Measurements from ENCODE around the gene TUFM.
"Not testable (repeated sequence)": the region's sequence is repeated elsewhere in the genome, so short reads cannot be mapped to it uniquely, and the experiment has no call there.

Gene TUFM

DNA sequence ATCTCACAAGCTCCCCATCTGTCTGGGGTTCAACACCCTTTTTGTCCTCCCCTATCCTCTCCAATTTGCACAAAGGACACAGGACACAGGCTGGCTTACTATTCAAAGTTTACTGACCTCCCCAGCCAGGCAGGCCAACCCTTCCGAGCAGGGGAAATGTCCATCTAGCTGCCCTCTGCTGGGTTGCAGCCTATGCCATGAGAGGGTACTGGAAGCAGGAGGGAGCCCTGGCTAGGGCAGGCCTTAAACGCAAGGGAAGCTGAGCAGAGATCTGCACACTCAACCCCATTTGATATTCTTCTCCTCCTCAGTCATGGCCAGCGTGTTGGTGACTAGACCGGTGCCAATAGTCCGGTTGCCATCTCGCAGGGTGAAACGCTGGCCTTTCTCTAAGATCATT, 3.5 kb downstream of the TUFM start:
- in situ Hi-C loops (cut with MboI; ENCODE audit: low sequenced_read_pairs), result no loop called here

DNA sequence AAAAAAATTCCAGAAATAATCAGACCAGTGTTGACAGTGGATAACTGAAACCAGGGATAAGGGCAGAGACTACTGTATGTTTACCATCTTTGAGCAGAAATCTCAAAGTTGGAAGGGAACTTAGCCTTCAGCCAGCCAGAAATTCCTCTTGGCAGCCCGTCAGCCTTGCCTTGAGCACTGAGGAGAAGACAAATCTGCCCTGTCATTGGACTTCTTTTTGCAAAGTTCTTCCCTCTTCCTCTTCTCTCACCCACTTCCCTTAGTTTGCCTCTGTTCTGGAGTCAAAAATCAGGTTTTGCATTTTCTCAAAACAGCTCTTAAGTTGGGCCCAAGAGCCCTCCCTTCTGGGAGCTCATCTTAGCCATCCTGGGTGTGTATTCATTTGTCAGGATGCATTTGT, 6.2 kb downstream of the TUFM start:
- in situ Hi-C loops (cut with MboI; ENCODE audit: low sequenced_read_pairs), result no loop called here

DNA sequence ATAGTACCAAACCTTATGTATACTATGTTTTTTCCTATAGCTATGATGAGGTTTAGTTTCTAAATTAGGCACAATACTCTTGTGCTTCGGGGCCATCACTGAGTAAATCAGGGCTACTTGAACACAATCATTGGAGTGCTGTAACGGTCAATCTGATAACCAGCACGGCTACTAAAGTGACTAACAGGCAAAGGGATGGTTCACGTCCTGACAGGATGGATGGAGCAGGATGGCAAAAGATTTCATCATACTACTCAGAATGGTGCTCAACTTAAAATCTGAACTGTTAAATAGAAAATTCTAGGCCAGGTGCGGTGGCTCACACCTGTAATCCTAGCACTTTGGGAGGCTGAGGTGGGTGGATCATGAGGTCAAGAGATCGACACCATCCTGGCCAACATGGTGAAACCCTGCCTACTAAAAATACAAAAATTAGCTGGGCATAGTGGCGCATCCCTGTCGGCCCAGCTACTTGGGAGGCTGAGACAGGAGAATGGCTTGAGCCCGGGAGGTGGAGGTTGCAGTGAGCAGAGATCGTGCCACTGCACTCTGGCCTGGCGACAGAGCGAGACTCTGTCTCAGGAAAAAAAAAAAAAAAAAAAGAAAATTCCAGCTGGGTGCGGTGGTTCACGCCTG, 7.0 kb downstream of the TUFM start:
- in situ Hi-C loops (cut with MboI; ENCODE audit: low sequenced_read_pairs), result no loop called here

DNA sequence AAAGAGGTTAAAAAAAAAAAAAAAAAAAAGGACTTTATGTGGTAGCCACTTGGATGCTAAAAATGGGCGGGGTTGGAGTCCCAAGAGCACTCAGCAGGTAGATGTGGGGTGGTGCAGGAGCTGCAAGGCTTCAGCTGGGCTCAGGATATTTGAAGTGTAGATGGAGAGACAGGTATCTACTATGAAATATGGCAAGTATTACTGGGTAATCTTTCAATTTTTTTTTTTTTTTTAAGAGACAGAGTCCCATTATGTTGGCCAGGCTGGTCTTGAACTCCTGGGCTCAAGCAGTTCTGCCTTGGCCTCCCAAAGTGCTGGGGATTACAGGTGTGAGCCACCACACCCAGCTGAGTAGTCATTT, 7.6 kb downstream of the TUFM start:
- in situ Hi-C loops (cut with MboI; ENCODE audit: low sequenced_read_pairs), result no loop called here

DNA sequence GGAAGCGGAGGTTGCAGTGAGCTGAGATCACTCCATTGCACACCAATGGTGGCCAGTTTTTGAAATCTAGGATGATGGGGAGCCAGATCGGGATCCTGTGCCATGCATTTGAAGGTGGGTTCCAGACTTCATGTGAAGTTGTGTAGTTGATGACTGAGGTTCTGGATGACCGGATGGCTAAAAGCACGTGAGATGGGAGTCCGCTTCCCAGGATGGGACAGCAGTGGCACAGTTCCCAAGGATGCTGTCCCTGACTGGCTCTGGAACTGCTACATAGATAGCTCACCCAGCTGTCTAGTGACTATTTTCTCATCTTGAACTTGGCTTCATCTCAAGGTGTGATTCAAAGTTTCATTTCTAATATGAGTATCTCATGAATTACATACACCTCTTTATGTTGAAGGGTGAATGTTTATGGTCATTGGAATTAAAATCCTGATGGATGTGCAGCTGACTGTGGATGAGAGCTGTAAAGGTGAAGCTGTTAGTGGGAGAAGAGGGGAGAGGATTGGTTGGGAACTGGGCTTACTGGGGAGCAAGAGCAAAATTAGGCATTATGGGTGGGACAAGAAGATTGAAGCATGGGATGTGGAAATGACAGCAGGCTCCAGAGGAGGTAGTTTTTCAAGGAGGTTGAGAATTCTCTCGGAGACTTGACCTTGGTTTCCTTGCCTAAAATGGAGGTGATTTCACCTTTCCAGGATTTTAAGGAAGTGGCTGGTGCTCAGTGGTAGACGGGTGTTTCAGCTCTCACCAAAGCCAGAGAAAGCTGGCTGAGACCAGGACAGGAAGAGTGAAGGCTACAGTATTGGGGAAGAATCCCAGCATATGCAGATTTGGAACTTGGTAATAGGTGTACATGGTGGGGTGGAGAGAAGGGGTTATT, 8.2 kb downstream of the TUFM start:
- in situ Hi-C loops (cut with MboI; ENCODE audit: low sequenced_read_pairs), result no loop called here

DNA sequence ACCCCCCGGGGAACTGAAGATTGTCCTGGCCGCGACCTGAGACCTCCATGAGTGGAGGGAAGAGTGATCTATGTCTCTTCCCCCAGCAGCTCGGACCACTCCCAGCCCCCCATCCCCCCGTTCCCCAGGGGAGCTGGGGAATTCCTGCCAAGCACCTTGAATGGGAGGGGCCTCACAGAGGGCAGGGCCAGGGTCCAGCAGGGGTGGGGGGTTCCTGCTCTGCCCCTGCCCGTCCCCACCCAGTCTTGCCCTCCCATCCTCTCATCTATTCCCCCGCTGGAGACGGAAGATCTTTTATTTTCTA, 9.4 kb downstream of the TUFM start:
- in situ Hi-C loops (cut with MboI; ENCODE audit: low sequenced_read_pairs), result no loop called here

DNA sequence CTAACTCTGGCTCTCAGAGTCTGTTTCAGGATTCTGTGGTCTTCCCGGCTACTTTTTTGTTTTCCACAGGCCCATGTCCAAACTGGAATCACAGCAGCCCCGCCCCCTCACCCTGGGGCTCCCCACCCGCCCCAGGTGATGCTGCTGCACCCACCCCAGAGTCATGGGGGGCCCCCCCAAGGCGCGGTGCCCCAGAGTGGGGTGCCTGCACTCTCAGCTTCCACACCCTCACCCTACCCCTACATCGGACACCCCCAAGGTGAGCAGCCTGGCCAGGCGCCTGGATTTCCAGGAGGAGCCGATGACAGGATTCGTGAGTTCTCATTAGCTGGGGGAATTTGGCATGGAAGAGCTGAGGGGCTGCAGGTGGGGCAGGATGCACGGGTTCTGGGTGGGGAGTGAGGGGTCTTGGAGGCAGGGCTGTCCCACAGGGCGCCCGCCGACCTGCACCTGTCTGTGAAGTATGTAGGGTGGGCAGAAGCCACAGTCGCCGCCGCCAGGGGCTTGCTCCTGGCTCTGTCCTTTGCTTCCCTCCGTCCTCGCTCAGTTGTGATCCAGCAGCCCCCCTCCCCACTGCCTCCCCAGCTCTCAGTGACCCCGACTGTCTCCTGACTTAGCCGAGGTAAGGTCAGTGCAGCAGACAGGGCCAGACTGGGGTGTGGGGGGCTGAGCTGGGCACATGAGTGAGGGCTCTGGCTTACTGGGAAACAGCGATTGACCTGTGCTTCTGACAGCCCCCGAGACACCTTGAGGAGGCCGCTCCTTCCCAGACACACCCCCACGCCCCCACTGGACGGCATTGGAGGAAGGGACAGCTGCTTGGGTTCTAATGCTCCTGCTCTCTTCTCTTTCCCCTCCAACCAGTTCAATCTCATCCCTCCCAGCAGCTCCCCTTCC, 10.0 kb downstream of the TUFM start:
- in situ Hi-C loops (cut with MboI; ENCODE audit: low sequenced_read_pairs), result no loop called here

DNA sequence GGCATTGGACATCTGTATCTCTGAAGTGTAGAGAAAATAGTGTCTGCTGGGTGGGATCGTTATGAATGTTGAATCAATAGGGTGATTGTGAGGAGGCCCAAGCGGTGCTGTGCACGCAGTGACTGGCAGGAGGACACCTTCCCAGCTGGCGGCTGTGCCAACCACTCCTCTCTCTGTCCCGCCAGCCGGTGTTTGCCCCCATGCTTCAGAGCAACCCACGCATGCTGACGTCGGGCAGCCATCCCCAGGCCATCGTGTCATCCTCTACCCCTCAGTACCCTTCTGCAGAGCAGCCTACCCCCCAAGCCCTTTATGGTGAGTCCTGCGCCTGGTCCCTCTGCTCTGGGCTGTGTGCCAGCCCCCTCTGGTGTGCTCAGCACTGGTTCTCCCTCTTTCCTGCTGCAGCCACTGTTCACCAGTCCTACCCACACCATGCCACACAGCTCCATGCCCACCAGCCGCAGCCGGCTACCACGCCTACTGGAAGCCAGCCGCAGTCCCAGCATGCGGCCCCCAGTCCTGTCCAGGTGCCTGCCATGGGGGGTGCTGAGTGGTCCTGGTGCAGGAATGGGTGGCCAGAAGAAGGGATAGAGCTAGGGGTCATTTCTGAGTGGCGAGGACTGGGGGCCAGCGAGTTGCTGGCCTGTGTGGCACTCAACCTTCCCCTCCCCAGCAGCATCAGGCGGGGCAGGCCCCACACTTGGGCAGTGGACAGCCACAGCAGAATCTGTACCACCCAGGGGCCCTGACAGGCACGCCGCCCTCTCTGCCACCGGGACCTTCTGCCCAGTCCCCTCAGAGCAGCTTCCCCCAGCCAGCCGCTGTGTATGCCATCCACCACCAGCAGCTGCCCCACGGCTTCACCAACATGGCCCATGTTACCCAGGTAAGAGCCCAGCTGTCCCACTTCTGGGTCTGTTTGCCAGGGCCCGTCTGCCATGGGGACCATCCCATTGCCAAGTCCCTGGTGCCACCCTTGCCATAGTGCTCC, 11.0 kb downstream of the TUFM start:
- in situ Hi-C loops (cut with MboI; ENCODE audit: low sequenced_read_pairs), result no loop called here

DNA sequence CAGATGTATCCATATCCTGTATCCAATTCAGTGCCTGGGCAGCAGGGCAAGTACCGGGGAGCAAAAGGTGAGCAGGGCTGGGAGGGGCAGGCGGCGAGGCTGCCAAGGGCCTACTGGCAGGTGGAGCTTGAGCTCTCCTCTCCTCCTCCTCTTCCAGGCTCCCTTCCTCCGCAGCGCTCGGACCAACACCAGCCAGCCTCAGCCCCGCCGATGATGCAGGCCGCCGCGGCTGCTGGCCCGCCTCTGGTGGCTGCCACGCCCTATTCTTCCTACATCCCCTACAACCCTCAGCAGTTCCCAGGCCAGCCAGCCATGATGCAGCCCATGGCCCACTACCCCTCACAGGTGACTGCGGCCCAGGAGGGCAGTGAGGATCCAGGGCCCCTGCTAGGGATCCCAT, 11.8 kb downstream of the TUFM start:
- in situ Hi-C loops (cut with MboI; ENCODE audit: low sequenced_read_pairs), result no loop called here

DNA sequence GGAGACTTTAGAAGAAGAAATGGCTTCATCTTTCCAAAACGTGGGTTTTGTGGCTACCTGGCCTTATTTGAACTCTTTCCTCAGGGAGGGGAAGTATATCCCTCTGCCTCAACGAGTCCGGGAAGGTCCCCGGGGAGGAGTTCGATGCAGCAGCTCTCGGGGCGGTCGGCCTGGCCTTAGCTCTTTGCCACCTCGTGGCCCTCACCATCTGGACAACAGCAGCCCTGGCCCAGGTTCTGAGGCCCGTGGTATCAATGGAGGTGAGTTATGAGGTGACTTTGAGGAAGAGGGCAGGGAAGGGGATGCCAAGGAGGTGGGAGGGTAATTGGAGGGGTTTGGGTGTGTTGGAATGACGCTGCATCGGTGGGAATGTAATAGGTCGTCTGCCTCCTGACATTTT, 15.6 kb downstream of the TUFM start:
- in situ Hi-C loops (cut with MboI; ENCODE audit: low sequenced_read_pairs), result no loop called here

DNA sequence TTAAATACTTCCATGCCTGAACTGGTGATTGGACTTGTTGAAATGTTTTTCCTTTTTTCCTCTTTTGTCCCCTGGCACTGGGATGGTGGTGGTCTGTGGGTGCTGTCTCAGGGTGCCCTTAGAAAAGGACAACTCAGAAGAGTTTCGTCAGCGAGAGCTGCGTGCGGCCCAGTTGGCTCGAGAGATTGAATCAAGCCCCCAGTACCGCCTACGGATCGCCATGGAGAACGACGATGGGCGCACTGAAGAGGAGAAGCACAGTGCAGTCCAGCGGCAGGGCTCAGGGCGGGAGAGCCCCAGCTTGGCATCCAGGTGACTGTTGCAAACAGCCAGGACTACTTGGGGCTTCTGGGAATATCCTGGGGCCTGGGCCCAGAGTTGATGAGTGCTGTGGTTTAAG, 16.4 kb downstream of the TUFM start:
- in situ Hi-C loops (cut with MboI; ENCODE audit: low sequenced_read_pairs), result no loop called here

DNA sequence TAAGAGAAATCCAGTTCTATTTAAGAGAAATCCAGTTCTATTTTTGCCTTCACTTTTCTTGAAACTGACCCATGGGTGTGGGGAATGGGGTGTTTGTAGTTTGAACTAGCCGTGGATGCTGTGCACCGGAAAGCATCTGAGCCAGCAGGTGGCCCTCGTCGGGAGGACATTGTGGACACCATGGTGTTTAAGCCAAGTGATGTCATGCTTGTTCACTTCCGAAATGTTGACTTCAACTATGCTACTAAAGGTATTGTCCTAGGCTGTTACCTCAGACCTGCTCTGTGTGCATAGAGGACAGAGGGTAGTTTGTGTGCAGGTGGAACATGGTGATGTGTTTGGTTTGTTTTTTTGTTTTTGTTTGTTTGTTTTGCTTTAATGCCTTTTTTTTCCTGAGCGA, 20.0 kb downstream of the TUFM start:
- in situ Hi-C loops (cut with MboI; ENCODE audit: low sequenced_read_pairs), result no loop called here

DNA sequence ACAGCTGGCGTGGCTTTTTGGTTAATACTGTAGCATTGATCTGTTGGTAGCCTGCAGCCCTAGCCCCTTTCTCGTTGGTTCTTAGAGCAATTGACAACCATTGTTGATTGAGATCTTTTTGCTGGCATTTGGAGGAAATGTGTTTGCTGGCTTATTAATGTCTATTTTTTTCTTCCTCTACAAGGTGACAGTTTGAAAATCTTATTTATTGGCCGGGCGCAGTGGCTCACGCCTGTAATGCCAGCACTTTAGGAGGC, 21.5 kb downstream of the TUFM start:
- in situ Hi-C loops (cut with MboI; ENCODE audit: low sequenced_read_pairs), result no loop called here

DNA sequence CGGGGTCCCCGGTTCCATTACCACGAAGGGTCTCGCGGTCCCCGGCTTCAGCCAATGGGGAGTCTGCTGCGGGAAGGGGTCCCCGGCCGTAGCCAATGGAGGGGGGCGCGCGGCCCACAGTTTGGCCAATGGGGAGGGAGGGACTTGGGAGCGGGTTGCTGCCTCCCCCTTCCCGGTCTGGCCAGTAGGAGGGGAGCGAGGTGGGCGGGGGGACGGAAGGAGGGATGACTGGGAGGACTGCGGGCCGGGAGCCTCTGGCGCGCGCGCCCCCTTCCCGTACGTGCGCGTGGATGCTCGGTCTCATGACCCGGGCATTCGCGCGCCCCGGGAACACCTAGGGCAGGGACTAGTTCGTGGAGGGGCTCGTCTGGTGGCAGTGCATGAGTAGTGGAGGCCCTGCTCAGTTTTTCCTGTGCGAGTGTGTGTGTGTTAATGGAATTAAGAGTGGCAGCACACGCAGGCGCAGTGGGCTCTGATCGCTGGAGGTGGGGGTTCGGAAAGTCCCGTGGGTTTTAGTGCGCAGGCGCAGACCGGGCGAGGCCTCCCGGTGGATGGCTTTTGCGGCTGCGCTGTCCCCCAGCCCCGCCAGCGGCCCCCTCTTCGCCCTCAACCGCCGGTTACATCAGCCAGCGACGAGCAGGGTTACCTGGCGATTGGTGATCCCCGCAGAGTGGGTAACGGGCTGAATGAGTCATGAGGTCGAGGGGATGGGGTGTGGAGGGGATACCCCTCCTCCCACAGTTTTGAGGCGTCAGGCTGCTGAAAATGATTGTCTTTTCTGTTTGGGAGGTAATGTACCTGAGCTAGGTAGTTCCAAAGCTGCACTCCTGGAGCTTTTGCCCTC, 22.1 kb downstream of the TUFM start:
- in situ Hi-C loops (cut with MboI; ENCODE audit: low sequenced_read_pairs), result no loop called here

DNA sequence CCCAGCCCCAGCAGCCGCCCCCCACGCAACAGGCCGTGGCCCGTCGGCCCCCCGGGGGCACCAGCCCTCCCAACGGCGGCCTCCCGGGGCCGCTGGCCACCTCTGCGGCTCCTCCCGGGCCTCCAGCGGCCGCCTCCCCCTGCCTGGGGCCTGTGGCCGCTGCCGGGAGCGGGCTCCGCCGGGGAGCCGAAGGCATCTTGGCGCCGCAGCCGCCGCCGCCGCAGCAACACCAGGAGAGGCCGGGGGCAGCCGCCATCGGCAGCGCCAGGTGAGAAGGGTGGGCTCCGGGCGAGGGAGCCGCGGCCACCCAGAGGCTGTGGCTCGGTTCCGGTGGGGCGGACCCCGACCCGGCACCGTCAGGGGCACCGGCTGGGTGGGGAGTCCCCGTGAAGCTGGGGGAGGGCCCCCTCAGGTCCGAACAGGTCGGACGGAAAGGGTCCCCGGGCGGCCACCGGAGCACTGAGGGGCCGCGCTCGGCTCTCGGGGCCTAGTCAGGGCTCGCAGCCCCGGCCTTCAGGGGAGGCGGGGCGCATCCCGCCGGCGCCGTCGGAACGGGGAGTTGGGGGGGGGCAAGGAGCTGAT, 22.8 kb downstream of the TUFM start:
- in situ Hi-C loops (cut with MboI; ENCODE audit: low sequenced_read_pairs), result no loop called here

DNA sequence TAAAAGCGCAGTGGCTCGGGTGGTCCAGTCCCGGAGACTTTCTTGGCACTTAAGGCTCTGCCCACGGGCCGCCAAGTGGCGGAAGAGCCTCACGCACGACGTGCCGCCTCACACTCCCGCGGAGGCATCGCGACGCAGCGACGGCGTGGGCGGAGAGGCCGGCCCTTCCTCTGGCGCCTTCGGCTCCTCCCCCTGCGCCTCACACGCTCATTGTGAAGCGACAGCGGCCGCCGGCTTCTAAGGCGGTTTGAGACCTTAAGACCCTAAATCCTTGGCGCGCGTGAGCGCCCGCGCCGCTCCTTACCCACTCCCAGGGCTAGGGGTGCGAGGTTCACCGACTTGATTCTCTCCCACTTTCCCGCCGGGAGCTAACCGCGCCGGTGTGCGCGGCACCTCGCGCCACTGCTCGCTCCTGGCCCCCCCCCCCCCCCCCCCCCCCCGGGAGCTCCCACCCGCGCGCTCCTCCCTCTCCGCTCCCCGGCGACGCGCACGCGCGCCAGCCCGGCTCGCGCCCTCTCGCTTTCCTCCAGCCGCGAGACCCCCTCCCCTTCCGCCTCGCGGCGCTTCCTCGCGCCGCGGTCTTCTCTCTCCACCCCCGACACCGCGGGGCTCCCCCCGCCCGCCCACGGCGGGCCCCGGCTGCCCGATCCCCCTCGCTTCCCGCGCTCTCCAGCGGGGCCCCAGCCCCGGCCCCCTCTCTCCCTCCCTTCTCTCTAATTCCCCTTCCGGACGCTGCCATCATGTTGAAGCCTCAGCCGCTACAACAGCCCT, 23.4 kb downstream of the TUFM start, which contains the start of gene ATXN2L:
Gene ATXN2L (plus strand): TSS at position 480 of the 771 bp plus-strand sequence. CDS start 261 bp downstream, at position 741.
- in situ Hi-C loops (cut with MboI; ENCODE audit: low sequenced_read_pairs), result no loop called here

DNA sequence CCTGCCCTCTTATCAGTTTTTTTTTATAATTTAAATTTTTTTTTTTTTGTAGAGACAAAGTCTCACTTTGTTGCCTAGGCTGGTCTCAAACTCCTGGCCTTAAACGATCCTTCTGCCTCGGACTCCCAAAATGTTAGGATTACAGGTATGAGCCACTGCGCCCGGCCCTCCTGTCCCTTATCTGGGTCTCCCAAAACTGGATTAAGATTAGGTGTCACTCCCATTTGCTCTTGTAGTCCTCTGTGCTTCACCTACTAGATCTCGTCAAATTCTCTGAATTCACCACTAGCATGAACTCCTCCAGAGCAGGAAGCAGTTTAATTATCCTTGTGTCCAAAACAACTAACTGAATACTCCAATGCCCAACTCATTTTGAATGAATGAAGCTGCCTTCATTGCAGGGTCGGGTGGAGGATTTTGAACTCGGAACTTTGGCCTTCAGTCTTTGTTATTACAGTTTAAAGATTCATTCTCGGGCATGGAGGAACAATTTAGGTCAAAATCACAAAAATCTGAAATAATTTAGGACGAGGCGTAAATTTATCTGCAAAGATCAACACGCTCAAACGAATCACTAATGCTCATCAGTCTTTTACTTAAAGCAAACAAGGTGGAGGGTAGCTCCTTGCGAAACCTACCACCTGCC, 24.2 kb downstream of the TUFM start:
- in situ Hi-C loops (cut with MboI; ENCODE audit: low sequenced_read_pairs), result no loop called here

DNA sequence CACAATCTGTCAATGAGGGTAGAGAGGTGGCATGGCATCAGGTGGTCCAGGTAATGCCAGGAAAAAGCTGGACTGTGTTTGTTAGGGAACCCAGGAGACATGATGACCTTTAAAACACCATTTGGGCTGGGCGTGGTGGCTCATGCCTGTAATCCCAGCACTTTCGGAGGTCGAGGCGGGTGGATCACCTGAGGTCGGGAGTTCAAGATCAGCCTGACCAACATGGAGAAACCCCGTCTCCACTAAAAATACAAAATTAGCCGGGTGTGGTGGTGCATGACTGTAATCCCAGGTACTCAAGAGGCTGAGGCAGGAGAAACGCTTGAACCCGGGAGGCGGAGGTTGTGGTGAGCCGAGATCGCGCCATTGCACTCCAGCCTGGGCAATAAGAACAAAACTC, 25.6 kb downstream of the TUFM start:
- in situ Hi-C loops (cut with MboI; ENCODE audit: low sequenced_read_pairs), result not testable (repeated sequence)
